GM19035 (cell line): ENCODE measurements around the gene FLAD1.
A peak's percentile ranks its signal among the peaks of the same experiment; 100 is the strongest.

Source experiments
- ATAC-seq: cut with Tn5 transposase; IDR thresholded peaks from one replicate; pipeline ENCODE4 v1.9.1; 2021; ENCODE audit not compliant: unreplicated experiment

FLAD1 gene

GRCh38 chr1:155014709-155015508 lies 31.8 kb downstream of the FLAD1 start:
- ATAC-seq, result no peak

GRCh38 chr1:155015527-155016230 lies 32.5 kb downstream of the FLAD1 start:
- ATAC-seq, result no peak

- no peak for ATAC-seq
Measured at GRCh38 chr1:155016231-155016831, 33.2 kb downstream of the FLAD1 start.

GRCh38 chr1:155017041-155017945 lies 34.1 kb downstream of the FLAD1 start:
- ATAC-seq, result peak; percentile 82

- peak; percentile 22 for ATAC-seq
Measured at GRCh38 chr1:155017946-155018316, 34.8 kb downstream of the FLAD1 start.

GRCh38 chr1:155018617-155019348 lies 35.6 kb downstream of the FLAD1 start:
- no peak for ATAC-seq

- ATAC-seq, result no peak
Measured at GRCh38 chr1:155019377-155020245, 36.5 kb downstream of the FLAD1 start.

GRCh38 chr1:155022136-155022926 lies 39.2 kb downstream of the FLAD1 start:
- no peak for ATAC-seq

GRCh38 chr1:155022927-155023236 lies 39.7 kb downstream of the FLAD1 start:
- ATAC-seq, result no peak

- ATAC-seq, result no peak
Measured at GRCh38 chr1:155023627-155024026, 40.5 kb downstream of the FLAD1 start.

GRCh38 chr1:155024315-155024714 lies 41.2 kb downstream of the FLAD1 start:
- ATAC-seq, result no peak

- no peak for ATAC-seq
Measured at GRCh38 chr1:155026154-155026553, 43.0 kb downstream of the FLAD1 start.

GRCh38 chr1:155026588-155026987 lies 43.4 kb downstream of the FLAD1 start:
- ATAC-seq, result no peak

GRCh38 chr1:155029513-155030242 lies 46.5 kb downstream of the FLAD1 start:
- no peak for ATAC-seq

GRCh38 chr1:155030243-155030795 lies 47.2 kb downstream of the FLAD1 start:
- no peak for ATAC-seq

- no peak for ATAC-seq
Measured at GRCh38 chr1:155030899-155031298, 47.8 kb downstream of the FLAD1 start.

GRCh38 chr1:155032886-155033285 lies 49.7 kb downstream of the FLAD1 start:
- ATAC-seq, result no peak

- ATAC-seq, result no peak
Measured at GRCh38 chr1:155033524-155033923, 50.4 kb downstream of the FLAD1 start, which contains the start of the genes DCST1 and DCST2. TSS of gene DCST1 (plus strand) at chr1:155033824. CDS start at chr1:155034037, 213 bp downstream. TSS of gene DCST2 (minus strand) at chr1:155033781. CDS start at chr1:155033701, 80 bp downstream.
